Measurements from ENCODE around the gene CTNNB1.

Gene CTNNB1

GRCh38 chr3:41196499-41197410 lies 2.5 kb upstream of the CTNNB1 start:
- no peak overlapping the region for H3K27ac ChIP-seq (replicated peaks)
- no peak for DNase-seq (ENCODE audit: low read depth in 1 of 2, low spot score in 1 of 2)
- TF ChIP-seq SPI1 (IDR thresholded peaks at IDR 0.05; ENCODE audit: borderline replicate concordance, low read depth) (no peak), GABPA (IDR thresholded peaks at IDR 0.05; ENCODE audit: low read depth) (no peak), REST (IDR thresholded peaks at IDR 0.05; ENCODE audit: insufficient replicate concordance, low read depth) (no peak), POLR2AphosphoS5 (IDR thresholded peaks at IDR 0.05; ENCODE audit: low read depth) (no peak)
- TF ChIP-seq, protein P1, sequence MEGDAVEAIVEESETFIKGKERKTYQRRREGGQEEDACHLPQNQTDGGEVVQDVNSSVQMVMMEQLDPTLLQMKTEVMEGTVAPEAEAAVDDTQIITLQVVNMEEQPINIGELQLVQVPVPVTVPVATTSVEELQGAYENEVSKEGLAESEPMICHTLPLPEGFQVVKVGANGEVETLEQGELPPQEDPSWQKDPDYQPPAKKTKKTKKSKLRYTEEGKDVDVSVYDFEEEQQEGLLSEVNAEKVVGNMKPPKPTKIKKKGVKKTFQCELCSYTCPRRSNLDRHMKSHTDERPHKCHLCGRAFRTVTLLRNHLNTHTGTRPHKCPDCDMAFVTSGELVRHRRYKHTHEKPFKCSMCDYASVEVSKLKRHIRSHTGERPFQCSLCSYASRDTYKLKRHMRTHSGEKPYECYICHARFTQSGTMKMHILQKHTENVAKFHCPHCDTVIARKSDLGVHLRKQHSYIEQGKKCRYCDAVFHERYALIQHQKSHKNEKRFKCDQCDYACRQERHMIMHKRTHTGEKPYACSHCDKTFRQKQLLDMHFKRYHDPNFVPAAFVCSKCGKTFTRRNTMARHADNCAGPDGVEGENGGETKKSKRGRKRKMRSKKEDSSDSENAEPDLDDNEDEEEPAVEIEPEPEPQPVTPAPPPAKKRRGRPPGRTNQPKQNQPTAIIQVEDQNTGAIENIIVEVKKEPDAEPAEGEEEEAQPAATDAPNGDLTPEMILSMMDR (IDR thresholded peaks at IDR 0.05; ENCODE audit: insufficient read depth, low read length): no peak
- no peak overlapping the region for H3K4me3 ChIP-seq (replicated peaks; ENCODE audit: insufficient read depth, low read length)
- H3K27me3 ChIP-seq (ENCODE audit: insufficient read depth, poor library complexity, severe bottlenecking): no peaks in the 10 kb centered on the region

- H3K27ac ChIP-seq (replicated peaks): no peak overlapping the region
- H3K27me3 ChIP-seq (ENCODE audit: insufficient read depth, poor library complexity, severe bottlenecking): no peaks in the 10 kb centered on the region
- TF ChIP-seq REST (IDR thresholded peaks at IDR 0.05; ENCODE audit: insufficient replicate concordance, low read depth): no peak
- TF ChIP-seq GABPA (IDR thresholded peaks at IDR 0.05; ENCODE audit: low read depth): no peak
- TF ChIP-seq, protein P1 (IDR thresholded peaks at IDR 0.05; ENCODE audit: insufficient read depth, low read length): no peak
- no peak for TF ChIP-seq POLR2AphosphoS5 (IDR thresholded peaks at IDR 0.05; ENCODE audit: low read depth)
- no peak for TF ChIP-seq SPI1 (IDR thresholded peaks at IDR 0.05; ENCODE audit: borderline replicate concordance, low read depth)
- no peak for DNase-seq (ENCODE audit: low read depth in 1 of 2, low spot score in 1 of 2)
- H3K4me3 ChIP-seq (replicated peaks; ENCODE audit: insufficient read depth, low read length): no peak overlapping the region
Measured at GRCh38 chr3:41198046-41198445, 1.3 kb upstream of the CTNNB1 start.

- Histone ChIP-seq H3K4me3 (replicated peaks; ENCODE audit: insufficient read depth, low read length) (peak overlapping the region; percentile 77), H3K27ac (replicated peaks) (peak overlapping the region; percentile 99), H3K27me3 (ENCODE audit: insufficient read depth, poor library complexity, severe bottlenecking) (no peaks in the 10 kb centered on the region)
- no peak for DNase-seq (ENCODE audit: low read depth in 1 of 2, low spot score in 1 of 2)
- TF ChIP-seq, protein P1 (IDR thresholded peaks at IDR 0.05; ENCODE audit: insufficient read depth, low read length): no peak
- TF ChIP-seq SPI1 (IDR thresholded peaks at IDR 0.05; ENCODE audit: borderline replicate concordance, low read depth) (no peak), POLR2AphosphoS5 (IDR thresholded peaks at IDR 0.05; ENCODE audit: low read depth) (no peak), GABPA (IDR thresholded peaks at IDR 0.05; ENCODE audit: low read depth) (no peak), REST (IDR thresholded peaks at IDR 0.05; ENCODE audit: insufficient replicate concordance, low read depth) (no peak)
Measured at GRCh38 chr3:41198526-41198925, 779 bp upstream of the CTNNB1 start.
